ENCODE data around the gene ACVR1B.
A peak's percentile ranks its signal among the peaks of the same experiment; 100 is the strongest.

ACVR1B gene

DNA sequence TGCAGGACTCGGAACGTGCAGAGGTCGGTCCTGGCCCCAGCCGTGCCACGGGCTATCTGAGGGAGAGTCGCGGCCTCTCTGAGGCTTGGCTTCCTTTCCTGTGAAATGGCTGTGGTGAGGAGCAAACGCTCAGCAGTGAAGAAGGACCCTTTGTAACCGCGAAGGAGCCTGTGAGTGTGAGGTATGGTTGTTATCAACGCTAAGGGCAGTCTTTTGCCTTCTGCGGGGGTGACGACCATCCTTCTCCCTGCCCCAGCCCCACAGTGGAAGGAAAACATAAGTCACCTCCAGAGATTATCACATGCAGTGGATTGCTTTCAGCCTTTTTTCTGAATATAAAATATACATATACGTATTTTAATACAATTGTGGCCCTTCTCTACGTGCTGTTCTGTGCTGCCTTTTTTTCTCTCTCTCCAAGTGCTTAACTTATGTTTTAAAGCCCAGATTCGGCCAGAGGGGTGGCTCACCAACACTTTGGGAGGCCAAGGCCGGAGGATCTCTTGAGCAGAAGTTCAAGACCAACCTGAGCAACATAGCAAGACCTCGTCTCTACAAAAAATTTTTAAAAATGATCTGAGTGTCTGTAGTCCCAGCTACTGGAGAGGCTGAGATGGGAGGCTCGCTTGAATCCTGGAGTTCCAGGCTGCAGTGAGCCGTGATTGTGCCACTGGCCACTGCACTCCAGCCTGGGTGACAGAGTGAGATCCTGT lies 72.6 kb downstream of the ACVR1B start:
- no peaks in the 10 kb centered on the region for H3K9me3 Mint-ChIP-seq

DNA sequence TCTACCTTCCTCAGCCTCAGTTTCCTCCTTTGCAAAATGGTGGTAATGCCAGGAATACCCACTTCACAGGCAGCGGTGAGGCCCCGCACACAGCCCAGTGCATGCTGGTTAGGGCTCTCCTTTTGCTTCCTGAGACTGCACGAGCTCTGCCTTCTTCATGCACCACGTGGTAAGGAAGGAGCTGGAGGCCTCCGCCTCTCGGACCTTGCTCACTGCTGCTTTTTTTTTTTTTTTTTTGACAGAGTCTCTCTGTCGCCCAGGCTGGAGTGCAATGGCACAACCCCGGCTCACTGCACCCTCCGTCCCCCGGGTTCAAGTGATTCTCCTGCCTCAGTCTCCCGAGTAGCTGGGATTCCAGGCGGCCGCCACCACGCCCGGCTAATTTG lies 73.3 kb downstream of the ACVR1B start:
- H3K36me3 Mint-ChIP-seq = no peaks in the 10 kb centered on the region
- DNase-seq = peak; percentile 84
- H3K27me3 Mint-ChIP-seq = peaks cover 49% of the 10 kb centered on the region
- H3K4me1 Mint-ChIP-seq = peaks cover 51% of the 10 kb centered on the region
- H3K27ac Mint-ChIP-seq = peak overlapping the region; percentile 99
- no peaks in the 10 kb centered on the region for H3K9me3 Mint-ChIP-seq
- H3K4me3 Mint-ChIP-seq = peak overlapping the region; percentile 84
- CTCF ChIA-PET = interaction anchor here (0.5 to 17.2 kb wide), 40 partner anchors 8 to 655 kb away, joined by 3 to 637 read pairs (median 6); partner anchors contain the start of genes ANKRD33, ATG101, NR4A1 and SMIM41

More for the DNA sequence above, 72.6 kb downstream of the ACVR1B start:
- H3K27ac Mint-ChIP-seq = peak overlapping the region; percentile 99
- peaks cover 45% of the 10 kb centered on the region for H3K27me3 Mint-ChIP-seq
- no peak for DNase-seq
- H3K36me3 Mint-ChIP-seq = no peaks in the 10 kb centered on the region
- CTCF ChIA-PET = interaction anchor here (0.5 to 17.2 kb wide), 29 partner anchors 8 to 355 kb away, joined by 3 to 637 read pairs (median 9); partner anchors contain the start of genes ANKRD33, ATG101, NR4A1 and SMIM41
- H3K4me3 Mint-ChIP-seq = peak overlapping the region; percentile 84
- H3K4me1 Mint-ChIP-seq = peaks cover 51% of the 10 kb centered on the region

DNA sequence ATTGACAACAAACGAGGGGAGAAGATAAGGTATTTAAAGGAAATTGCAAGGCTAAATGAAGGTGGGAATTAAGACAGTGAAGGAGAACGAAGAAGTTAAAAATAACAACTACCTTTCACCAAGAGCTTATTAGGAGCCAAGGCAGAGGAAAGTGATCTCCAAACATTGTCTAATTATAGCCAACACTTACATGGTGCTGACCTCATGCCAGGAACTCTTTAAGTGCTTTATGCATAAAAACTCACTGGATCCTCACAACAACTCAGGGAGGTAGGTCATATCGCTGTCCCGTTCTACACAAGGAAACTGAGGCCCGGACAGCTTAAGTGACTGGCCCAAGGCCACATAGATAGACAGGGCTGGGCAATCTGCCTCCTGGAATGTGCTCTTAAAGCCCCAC lies 74.8 kb downstream of the ACVR1B start:
- Mint-ChIP-seq H3K4me3 (no peak overlapping the region), H3K27ac (peak overlapping the region; percentile 99), H3K4me1 (peaks cover 40% of the 10 kb centered on the region), H3K27me3 (peaks cover 43% of the 10 kb centered on the region), H3K36me3 (no peaks in the 10 kb centered on the region), H3K9me3 (no peaks in the 10 kb centered on the region)
- CTCF ChIA-PET = interaction anchor here (0.8 to 17.2 kb wide), 18 partner anchors 10 to 120 kb away, joined by 3 to 637 read pairs (median 15); partner anchors contain the start of genes ATG101, NR4A1 and SMIM41
- DNase-seq = no peak

DNA sequence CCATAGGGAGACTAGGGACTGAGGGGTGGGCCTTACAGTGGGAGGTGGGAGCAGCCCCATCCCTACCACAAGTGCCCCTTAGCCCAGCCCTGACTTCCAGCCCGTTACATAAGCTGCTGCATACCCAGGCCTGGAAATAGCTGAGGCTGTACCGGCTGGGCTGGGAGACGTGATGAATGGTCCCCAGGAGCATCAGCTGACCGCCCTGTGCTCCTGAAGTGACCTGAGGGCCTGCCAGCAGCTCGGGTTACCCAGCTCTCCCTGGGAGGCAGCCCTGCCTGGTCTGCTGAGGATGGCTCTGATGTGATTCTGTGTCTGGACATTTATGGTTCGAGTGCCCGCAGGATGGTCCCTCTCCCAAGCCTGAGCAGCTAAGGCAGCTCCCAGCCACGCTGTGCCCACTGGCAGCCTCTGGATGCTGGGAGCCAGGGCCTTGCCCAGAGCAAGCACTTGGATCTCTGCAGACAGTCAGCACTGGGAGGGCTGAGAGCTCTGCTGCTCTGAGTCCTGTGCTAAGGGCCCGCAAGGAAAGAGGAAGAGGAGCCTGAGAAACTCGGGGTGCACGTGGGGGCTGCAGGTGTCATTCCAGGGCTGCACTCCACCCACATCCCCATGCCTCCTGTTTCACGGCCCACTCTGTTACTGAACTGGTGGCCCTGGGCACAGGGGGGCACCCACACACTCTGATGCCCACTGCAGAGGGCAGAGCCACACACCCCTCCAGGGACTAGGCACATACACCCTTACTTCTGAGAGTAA lies 75.8 kb downstream of the ACVR1B start:
- Mint-ChIP-seq H3K4me3 (no peak overlapping the region), H3K4me1 (peaks cover 41% of the 10 kb centered on the region), H3K27me3 (peaks cover 36% of the 10 kb centered on the region), H3K27ac (no peak overlapping the region), H3K9me3 (no peaks in the 10 kb centered on the region), H3K36me3 (no peaks in the 10 kb centered on the region)
- DNase-seq = no peak
- CTCF ChIA-PET = interaction anchor here (0.6 to 17.2 kb wide), 13 partner anchors 9 to 883 kb away, joined by 3 to 637 read pairs (median 24); partner anchors contain the start of genes ATG101, NR4A1 and SMIM41

- H3K4me3 Mint-ChIP-seq = no peak overlapping the region
- H3K4me1 Mint-ChIP-seq = peaks cover 43% of the 10 kb centered on the region
Observed at GRCh38 chr12:52029685-52030084, 78.2 kb downstream of the ACVR1B start.

DNA sequence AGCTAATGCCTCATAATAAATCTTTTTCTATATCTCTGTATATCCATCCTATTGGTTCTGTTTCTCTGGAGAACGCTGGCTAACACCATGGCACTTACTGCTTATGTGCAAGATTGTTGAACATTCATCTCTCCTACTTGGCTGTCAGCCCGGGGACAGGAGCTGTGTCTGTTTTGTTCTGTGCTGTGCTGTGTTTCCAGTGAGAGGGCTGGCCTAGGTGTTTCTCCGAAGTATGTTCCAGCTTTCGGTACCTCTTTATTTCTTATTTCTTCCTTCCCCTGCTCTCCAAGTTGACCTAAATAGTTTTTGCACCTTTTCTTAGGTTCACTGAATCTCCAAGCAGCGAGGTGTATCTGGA lies 80.9 kb downstream of the ACVR1B start:
- Mint-ChIP-seq H3K36me3 (no peaks in the 10 kb centered on the region), H3K27me3 (peaks cover 62% of the 10 kb centered on the region), H3K9me3 (no peaks in the 10 kb centered on the region), H3K4me1 (peaks cover 33% of the 10 kb centered on the region), H3K27ac (peak overlapping the region; percentile 25), H3K4me3 (peak overlapping the region; percentile 43)
- CTCF ChIA-PET = interaction anchor here (1.1 to 17.2 kb wide), 4 partner anchors 9 to 87 kb away, joined by 3 to 637 read pairs (median 16); partner anchors contain the start of genes ATG101 and SMIM41
- DNase-seq = no peak

More at GRCh38 chr12:52029685-52030084, 78.2 kb downstream of the ACVR1B start:
- Mint-ChIP-seq H3K27me3 (peaks cover 45% of the 10 kb centered on the region), H3K27ac (no peak overlapping the region), H3K9me3 (no peaks in the 10 kb centered on the region), H3K36me3 (no peaks in the 10 kb centered on the region)
- CTCF ChIA-PET = interaction anchor here (1.1 to 17.2 kb wide), 6 partner anchors 9 to 92 kb away, joined by 3 to 637 read pairs (median 4); partner anchors contain the start of genes ATG101 and SMIM41
- no peak for DNase-seq

- peak overlapping the region; percentile 72 for H3K4me3 Mint-ChIP-seq
- peak overlapping the region; percentile 17 for H3K27ac Mint-ChIP-seq
- DNase-seq = peak; percentile 96
- H3K4me1 Mint-ChIP-seq = peaks cover 36% of the 10 kb centered on the region
- CTCF ChIA-PET = interaction anchor here (0.8 to 17.2 kb wide), 5 partner anchors 8 to 87 kb away, joined by 3 to 637 read pairs (median 15); partner anchors contain the start of genes ATG101 and SMIM41
- H3K9me3 Mint-ChIP-seq = no peaks in the 10 kb centered on the region
- H3K27me3 Mint-ChIP-seq = peaks cover 66% of the 10 kb centered on the region
- no peaks in the 10 kb centered on the region for H3K36me3 Mint-ChIP-seq
Observed at GRCh38 chr12:52032804-52033445, 81.4 kb downstream of the ACVR1B start.

DNA sequence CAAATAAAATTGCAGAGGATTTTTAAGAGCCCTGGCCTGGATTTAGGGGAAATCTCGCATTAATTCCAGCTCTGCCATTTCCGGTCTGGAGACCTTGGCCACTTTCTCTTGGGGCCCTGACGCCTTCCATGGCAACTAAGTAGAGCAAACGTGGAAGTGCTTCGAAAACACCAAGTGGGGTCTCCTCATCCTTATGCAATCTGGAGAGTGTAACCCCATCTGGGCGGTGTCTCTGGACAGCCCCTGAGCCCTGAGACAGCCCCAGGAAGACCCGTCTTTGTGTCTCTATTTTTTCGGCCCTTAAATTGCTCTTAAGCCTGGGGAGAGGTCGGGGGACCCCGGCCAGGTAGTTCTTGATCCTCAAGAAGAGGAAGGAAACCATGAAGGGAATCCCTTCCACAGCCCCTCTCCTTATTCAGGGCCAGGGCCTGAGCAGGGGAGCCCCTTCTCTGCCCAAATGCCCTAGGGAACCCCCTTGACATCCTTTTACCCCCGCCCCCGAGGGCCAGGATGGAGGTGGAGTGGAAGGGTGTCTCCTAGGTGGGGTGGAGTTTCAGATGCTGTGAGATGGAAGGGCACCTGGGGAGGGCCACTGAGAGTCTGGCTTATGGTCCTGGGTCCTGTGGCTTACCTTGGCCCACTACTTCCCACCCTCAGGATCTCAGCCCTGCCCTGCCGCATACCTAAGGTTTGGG lies 82.1 kb downstream of the ACVR1B start:
- peaks cover 41% of the 10 kb centered on the region for H3K4me1 Mint-ChIP-seq
- H3K27me3 Mint-ChIP-seq = peaks cover 71% of the 10 kb centered on the region
- peak overlapping the region; percentile 17 for H3K27ac Mint-ChIP-seq
- no peaks in the 10 kb centered on the region for H3K9me3 Mint-ChIP-seq
- peak overlapping the region; percentile 72 for H3K4me3 Mint-ChIP-seq
- DNase-seq = no peak
- CTCF ChIA-PET = interaction anchor here (0.8 to 17.2 kb wide), 6 partner anchors 9 to 86 kb away, joined by 3 to 637 read pairs (median 10); partner anchors contain the start of genes ATG101 and SMIM41
- no peaks in the 10 kb centered on the region for H3K36me3 Mint-ChIP-seq

DNA sequence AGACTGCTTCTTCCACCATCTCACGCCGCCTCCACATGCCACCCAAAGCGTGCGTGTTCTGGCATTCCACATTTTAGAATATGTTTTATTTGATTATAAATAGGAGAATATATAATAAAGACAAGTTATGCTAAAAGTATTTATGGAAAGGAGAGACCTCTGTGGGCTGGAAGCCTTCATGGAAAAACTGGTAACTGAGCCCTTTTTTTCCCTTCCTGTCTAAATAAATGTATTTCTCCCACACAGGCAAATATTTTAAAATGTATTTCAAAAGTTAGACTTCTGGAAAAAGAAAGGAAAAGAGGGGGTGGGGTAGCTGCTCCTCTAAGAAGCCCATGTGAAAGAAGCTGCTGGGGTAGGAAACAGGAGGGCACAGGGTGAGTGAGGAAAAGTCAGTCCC lies 83.7 kb downstream of the ACVR1B start:
- Mint-ChIP-seq H3K27ac (no peak overlapping the region), H3K4me1 (peaks cover 48% of the 10 kb centered on the region), H3K4me3 (no peak overlapping the region)

GRCh38 chr12:52035926-52036325 lies 84.4 kb downstream of the ACVR1B start:
- peaks cover 52% of the 10 kb centered on the region for H3K4me1 Mint-ChIP-seq
- CTCF ChIA-PET = interaction anchor here (0.8 to 17.2 kb wide), 4 partner anchors 10 to 86 kb away, joined by 3 to 637 read pairs (median 8); partner anchors contain the start of genes ATG101 and SMIM41
- no peak overlapping the region for H3K27ac Mint-ChIP-seq
- H3K36me3 Mint-ChIP-seq = no peaks in the 10 kb centered on the region
- H3K9me3 Mint-ChIP-seq = no peaks in the 10 kb centered on the region
- peaks cover 79% of the 10 kb centered on the region for H3K27me3 Mint-ChIP-seq
- H3K4me3 Mint-ChIP-seq = peak overlapping the region; percentile 61
- no peak for DNase-seq

More for the DNA sequence above, 83.7 kb downstream of the ACVR1B start:
- CTCF ChIA-PET = interaction anchor here (2.9 to 17.2 kb wide), 2 partner anchors 9 to 39 kb away, joined by 14 to 637 read pairs; partner anchors contain the start of genes ATG101 and SMIM41
- DNase-seq = no peak
- Mint-ChIP-seq H3K27me3 (peaks cover 74% of the 10 kb centered on the region), H3K9me3 (no peaks in the 10 kb centered on the region), H3K36me3 (no peaks in the 10 kb centered on the region)

DNA sequence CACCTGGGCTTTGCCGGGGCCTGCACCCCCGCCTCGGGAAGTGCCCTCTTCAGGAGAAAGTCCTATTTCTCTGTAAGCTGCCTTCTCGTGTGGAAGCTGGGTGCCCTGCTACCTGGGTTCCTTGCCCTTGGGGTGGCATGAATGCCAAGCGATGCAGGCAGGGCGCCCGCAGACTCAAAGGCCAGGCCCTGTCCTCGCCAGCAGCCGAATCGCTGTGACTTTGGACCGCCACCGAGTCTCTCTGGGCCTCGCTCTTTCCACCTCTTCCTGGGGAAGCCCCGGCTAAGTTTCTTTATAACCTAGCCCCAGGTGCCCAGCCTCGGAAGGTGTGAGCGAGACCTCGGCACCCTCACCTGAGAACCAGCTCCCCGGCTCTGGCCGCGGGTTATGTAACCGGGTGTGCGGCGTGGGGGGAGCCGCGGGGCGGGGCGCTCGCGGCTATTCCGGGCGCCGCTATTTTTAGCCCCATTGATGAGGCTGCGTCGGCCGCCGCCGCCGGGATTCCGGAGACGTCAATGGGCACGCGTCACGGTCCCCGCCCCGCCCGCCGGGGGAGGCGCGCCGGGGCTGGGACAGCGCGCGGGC lies 85.2 kb downstream of the ACVR1B start:
- Mint-ChIP-seq H3K36me3 (no peaks in the 10 kb centered on the region), H3K27me3 (peaks cover 82% of the 10 kb centered on the region), H3K4me3 (peak overlapping the region; percentile 61), H3K9me3 (no peaks in the 10 kb centered on the region), H3K27ac (no peak overlapping the region), H3K4me1 (peaks cover 58% of the 10 kb centered on the region)
- DNase-seq = peak; percentile 88
- CTCF ChIA-PET = interaction anchor here (0.8 to 2.9 kb wide), 3 partner anchors 11 to 85 kb away, joined by 3 to 14 read pairs (median 3); no protein-coding TSS in a partner anchor

GRCh38 chr12:52037248-52037861 lies 85.9 kb downstream of the ACVR1B start:
- peak overlapping the region; percentile 24 for H3K27ac Mint-ChIP-seq
- CTCF ChIA-PET = interaction anchor here (1.2 to 2.9 kb wide), 2 partner anchors 11 to 14 kb away, joined by 3 to 14 read pairs; no protein-coding TSS in a partner anchor
- H3K4me3 Mint-ChIP-seq = peak overlapping the region; percentile 17
- no peaks in the 10 kb centered on the region for H3K36me3 Mint-ChIP-seq
- H3K27me3 Mint-ChIP-seq = peaks cover 81% of the 10 kb centered on the region
- no peaks in the 10 kb centered on the region for H3K9me3 Mint-ChIP-seq
- peaks cover 59% of the 10 kb centered on the region for H3K4me1 Mint-ChIP-seq
- DNase-seq = no peak

Data from activated naive CD4-positive, alpha-beta T cell treated with anti-CD3 and anti-CD28 coated beads, Interleukin-2, amount 10 ng/mL, durations not matched to agents 7 days and 5 days (primary cell).